ENCODE results near the gene DGKD.

Gene DGKD

DNA sequence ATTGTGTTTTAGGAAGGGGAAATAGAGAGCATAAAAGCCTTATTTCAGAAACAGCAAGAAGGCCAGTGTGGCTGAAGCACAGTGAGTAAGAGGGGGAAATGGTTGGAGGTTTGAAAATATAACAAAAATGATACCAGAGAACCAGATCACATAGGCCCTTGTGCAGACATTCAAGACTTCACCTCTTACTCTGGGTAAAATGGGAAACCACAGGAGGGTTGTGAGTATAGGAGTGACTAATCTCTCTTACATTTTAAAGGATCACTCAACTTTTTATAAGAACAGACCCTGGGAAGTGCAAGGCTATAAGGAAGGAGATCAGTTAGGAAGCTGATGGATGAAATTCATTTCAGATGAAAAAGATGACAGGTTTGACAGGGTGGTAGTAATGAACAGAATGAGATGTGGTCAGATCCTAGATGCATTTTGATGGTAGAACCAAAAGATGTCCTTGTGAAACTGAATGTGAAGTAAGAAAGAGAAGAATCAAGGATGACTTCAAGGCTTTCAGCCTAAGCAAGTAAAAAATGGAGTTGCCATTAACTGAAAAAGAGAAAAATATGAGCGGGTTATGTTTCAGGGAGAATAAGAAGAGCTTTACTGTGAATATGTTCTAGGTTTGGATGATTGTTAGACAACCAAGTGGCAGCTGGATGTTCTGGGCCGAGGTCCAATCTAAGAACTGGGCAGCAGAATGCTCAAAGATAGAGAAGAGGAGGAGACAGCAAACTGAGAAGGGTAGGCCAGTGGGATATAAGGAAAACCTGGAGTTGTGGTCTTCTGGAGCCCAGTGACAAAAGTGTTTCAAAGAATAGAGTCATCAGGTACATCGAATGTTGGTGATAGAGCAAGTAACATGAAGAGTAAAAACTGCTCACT lies 147.1 kb downstream of the DGKD start:
- no peak for DNase-seq (ENCODE audit: low read depth)

DNA sequence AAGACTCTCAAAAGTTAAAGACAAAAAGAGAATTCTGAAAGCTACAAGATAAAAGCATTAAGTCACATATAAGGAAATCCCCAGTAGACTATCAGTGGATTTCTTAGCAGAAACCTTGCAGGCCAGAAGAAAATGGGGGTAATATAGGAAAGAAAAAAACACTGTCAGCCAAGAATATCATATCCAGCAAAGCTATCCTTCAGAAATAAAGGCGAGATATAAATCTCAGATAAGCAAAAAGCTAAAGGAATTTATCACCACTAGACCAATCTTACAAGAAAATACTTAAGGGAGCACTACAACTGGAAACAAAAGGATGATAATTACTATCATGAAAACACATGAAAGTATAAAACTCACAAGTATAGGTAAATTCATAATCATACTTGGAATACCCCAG lies 149.2 kb downstream of the DGKD start:
- DNase-seq (ENCODE audit: low read depth), result no peak

DNA sequence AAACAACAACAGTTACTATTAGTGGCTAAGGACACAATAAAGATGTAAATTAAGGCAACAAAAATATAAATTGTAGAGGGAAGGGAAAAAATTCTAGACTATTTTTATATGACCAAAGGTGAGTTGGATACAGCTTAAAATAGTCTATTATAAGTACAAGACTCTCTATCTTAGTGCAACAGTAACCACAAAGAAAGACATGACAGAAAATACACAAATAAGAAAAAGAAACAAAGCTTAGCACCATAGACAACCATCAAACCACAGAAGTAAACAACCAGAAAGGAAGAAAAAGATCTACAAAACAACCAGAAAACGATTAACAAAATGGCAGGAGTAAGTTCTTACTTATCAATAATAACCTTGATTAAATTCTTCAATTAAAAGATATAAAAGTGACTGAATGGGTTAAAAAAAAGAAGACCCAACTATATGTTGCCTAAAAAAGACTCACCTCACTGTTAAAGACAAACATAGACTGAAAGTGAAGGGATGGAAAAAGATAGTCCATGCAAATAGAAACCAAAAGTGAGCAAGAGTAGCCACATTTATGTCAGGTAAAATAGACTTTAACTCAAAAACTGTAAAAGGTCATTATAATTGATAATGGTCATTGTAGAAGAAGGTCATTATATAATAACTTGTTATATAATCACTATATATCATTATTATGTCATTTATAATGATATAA lies 149.8 kb downstream of the DGKD start:
- DNase-seq (ENCODE audit: low read depth), result no peak

GRCh38 chr2:233513953-233514655 lies 159.8 kb downstream of the DGKD start:
- no peak for DNase-seq (ENCODE audit: low read depth)

DNA sequence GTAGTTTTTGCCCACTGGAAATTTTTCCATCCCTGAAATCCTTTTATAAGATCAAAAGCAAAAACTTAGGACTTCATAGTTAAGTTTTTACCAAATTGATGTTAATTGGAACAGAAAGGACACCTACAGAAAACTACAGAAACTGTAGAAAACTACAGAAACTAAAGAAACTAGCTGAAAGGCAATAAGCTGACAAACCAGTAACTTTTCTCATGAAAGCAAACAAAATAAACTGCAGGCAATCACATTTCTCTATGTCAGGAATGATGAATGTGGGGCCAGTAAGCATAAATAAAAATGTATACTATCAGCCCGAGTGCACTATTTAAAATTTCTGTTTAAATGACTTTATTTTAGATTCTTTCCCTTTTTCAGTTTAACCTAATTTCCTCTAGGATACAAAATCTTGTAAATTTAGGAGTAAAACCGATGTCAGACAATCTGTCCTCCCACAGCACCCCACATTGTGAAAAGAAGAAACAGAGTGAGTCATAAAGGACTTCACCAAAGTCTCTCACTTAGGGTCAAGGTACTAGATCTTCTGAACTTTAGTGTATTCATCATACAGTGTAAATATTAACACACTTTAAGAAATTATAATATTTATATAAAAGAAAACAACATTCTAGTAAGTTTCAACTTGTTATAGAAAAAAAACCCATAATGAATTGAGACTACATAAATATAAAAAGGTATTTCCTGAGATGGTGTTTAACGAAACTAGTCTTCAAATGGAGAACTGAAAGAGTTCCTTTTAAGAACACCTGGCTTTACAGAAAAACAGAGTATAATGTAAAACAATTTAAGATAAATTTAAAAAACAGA lies 165.7 kb downstream of the DGKD start:
- no peak for DNase-seq (ENCODE audit: low read depth)
